HG03460 (cell line): Measurements from ENCODE around the gene U2AF2.

ENCODE experiments used
- ATAC-seq: cut with Tn5 transposase; IDR thresholded peaks from one replicate; pipeline ENCODE4 v1.9.1; 2021; ENCODE audit not compliant: unreplicated experiment

Gene U2AF2

GRCh38 chr19:55642153-55643002, 12.5 kb upstream of the U2AF2 start:
- ATAC-seq = no peak

- no peak for ATAC-seq
Observed at GRCh38 chr19:55643003-55643886, 11.6 kb upstream of the U2AF2 start, which contains the start of gene ZNF581. Gene ZNF581 (plus strand): TSS chr19:55643649. CDS start chr19:55644572, 923 bp downstream.

- ATAC-seq = no peak
Observed at GRCh38 chr19:55643887-55644176, 11.0 kb upstream of the U2AF2 start.

- no peak for ATAC-seq
Observed at GRCh38 chr19:55644191-55644833, 10.5 kb upstream of the U2AF2 start.

- ATAC-seq = no peak
Observed at GRCh38 chr19:55644842-55645511, 9.9 kb upstream of the U2AF2 start.

GRCh38 chr19:55645512-55645881, 9.3 kb upstream of the U2AF2 start:
- no peak for ATAC-seq

- ATAC-seq = no peak
Observed at GRCh38 chr19:55646889-55647731, 7.7 kb upstream of the U2AF2 start.

GRCh38 chr19:55647732-55648584, 6.9 kb upstream of the U2AF2 start, which contains the start of gene CCDC106:
Gene CCDC106 (plus strand): TSS chr19:55648212. CDS start chr19:55649047, 835 bp downstream.
- ATAC-seq = peak; percentile 37

GRCh38 chr19:55648585-55649267, 6.1 kb upstream of the U2AF2 start:
- ATAC-seq = no peak

GRCh38 chr19:55649268-55650125, 5.3 kb upstream of the U2AF2 start:
- no peak for ATAC-seq

- ATAC-seq = no peak
Observed at GRCh38 chr19:55650126-55650557, 4.7 kb upstream of the U2AF2 start.

- no peak for ATAC-seq
Observed at GRCh38 chr19:55650602-55651230, 4.1 kb upstream of the U2AF2 start.

GRCh38 chr19:55651236-55651635, 3.6 kb upstream of the U2AF2 start:
- ATAC-seq = no peak

- ATAC-seq = no peak
Observed at GRCh38 chr19:55652311-55653128, 2.3 kb upstream of the U2AF2 start.

GRCh38 chr19:55653651-55654322, 1.0 kb upstream of the U2AF2 start:
- peak; percentile 34 for ATAC-seq
